AG04450 (cell line): ENCODE measurements around the gene EMP3. TPM values are rescaled to one million over a fixed set of nuclear protein-coding genes. Genes with fewer than 3 reads are reported as not detected.

Experiments used
- CTCF ChIA-PET: fragments of 300-600, 350-600 bp; formaldehyde crosslinking; extraction: SDS; loops from one replicate; lab custom pipeline; 2022; ENCODE audit warnings: antibody characterized with exemption, inconsistent platforms; lab: Charles Lee
- POLR2A ChIA-PET: fragments of 350-600 bp; formaldehyde crosslinking; extraction: SDS; loops from one replicate; lab custom pipeline; 2021; ENCODE audit warnings: antibody characterized with exemption, inconsistent platforms; lab: Yijun Ruan, JAX
- DNase-seq: peaks from one replicate; pipeline ENCODE4 v3.0.0-alpha.2; 2011; ENCODE audit warnings: low read depth, low spot score
- H3K27ac ChIP-seq: one replicate; pipeline ENCODE4 v1.5.1; 2012; ENCODE audit warnings: low read depth, low read length, control low read depth
- H3K27me3 ChIP-seq: one replicate; pipeline ENCODE4 v1.6.0; 2012; ENCODE audit warnings: low read length; ENCODE audit not compliant: control insufficient read depth, insufficient read depth
- H3K4me3 ChIP-seq: 2 replicates; pipeline ENCODE4 v1.5.1; 2011; ENCODE audit warnings: mild to moderate bottlenecking, low read depth, low read length, control low read depth
- H3K9me3 ChIP-seq: 2 replicates; pipeline ENCODE4 v1.5.1; 2012; ENCODE audit warnings: low read length; ENCODE audit not compliant: control insufficient read depth, insufficient read depth
- polyA plus RNA-seq: library from polyadenylated mRNA; depleted of rRNA; stranded (reverse); fragments of >200 nt; gene quantifications from 2 replicates; pipeline ENCODE4 v1.2.3, GENCODE V29; 2011
- TF ChIP-seq, protein P1 (sequence below): IDR thresholded peaks from 2 replicates; pipeline ENCODE4 v1.5.1; 2011; ENCODE audit warnings: low read depth, low read length, control low read depth, inconsistent platforms

The EMP3 gene
- polyA plus RNA-seq, 1 experiment: 227 TPM

DNA sequence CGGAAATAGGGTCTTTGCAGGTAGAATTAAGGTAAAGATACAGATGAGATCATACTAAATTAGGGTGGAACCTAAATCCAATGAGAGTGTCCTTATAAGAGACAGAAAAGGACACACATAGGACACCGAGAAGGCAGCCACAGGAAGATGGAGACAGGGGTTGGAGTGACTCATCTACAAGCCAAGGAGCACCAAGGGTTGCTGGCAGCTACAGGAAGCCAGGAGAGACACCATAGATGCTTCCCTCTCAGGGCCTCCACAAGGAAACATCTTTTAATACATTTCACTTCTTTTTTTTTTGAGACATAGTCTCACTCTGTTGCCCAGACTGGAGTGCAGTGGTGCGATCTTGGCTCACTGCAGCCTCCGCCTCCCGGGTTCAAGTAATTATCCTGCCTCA, 28.3 kb downstream of the EMP3 start:
- Histone ChIP-seq H3K27me3 (no peaks in the 10 kb centered on the region), H3K4me3 (no peak overlapping the region), H3K27ac (no peak overlapping the region), H3K9me3 (no peaks in the 10 kb centered on the region)
- POLR2A ChIA-PET: interaction anchor here (0.7 kb wide), 1 partner anchor 215 kb away, joined by 6 read pairs; no protein-coding TSS in a partner anchor
- DNase-seq: no peak
- CTCF ChIA-PET: interaction anchor here (2.3 to 3.2 kb wide), 2 partner anchors 20 to 37 kb away, joined by 5 to 11 read pairs; partner anchors contain the start of gene KDELR1
- TF ChIP-seq, protein P1, sequence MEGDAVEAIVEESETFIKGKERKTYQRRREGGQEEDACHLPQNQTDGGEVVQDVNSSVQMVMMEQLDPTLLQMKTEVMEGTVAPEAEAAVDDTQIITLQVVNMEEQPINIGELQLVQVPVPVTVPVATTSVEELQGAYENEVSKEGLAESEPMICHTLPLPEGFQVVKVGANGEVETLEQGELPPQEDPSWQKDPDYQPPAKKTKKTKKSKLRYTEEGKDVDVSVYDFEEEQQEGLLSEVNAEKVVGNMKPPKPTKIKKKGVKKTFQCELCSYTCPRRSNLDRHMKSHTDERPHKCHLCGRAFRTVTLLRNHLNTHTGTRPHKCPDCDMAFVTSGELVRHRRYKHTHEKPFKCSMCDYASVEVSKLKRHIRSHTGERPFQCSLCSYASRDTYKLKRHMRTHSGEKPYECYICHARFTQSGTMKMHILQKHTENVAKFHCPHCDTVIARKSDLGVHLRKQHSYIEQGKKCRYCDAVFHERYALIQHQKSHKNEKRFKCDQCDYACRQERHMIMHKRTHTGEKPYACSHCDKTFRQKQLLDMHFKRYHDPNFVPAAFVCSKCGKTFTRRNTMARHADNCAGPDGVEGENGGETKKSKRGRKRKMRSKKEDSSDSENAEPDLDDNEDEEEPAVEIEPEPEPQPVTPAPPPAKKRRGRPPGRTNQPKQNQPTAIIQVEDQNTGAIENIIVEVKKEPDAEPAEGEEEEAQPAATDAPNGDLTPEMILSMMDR: no peak

DNA sequence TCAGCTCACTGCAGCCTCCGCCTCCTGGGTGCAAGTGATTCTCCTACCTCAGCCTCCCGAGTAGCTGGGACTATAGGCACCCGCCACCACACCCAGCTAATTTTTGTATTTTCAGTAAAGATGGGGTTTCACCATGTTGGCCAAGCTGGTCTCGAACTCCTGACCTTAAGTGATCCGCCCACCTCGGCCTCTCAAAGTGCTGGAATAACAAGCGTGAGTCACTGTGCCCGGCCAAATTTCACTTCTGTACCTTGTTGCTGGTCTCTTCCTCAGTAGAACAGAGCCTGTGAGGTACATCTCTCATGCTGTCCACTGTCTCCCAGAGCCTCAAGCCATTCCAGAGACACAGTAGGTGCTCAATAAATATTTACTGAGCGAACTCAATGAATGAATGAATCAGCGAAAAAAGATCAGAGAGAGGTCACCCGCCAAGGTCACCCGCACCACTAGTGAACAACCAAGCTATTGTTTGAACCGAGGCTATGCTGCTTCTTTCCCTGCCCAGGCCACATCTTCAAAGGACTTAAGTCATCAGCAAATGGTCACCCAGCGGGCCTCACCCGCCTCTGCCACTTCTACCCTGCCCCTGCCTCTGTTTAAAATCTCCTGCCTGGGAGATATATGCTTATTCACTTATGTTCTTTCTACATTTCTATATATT, 29.1 kb downstream of the EMP3 start:
- H3K27ac ChIP-seq: no peak overlapping the region
- TF ChIP-seq, protein P1: no peak
- no peaks in the 10 kb centered on the region for H3K27me3 ChIP-seq
- DNase-seq: no peak
- no peak overlapping the region for H3K4me3 ChIP-seq
- CTCF ChIA-PET: interaction anchor here (0.6 to 3.2 kb wide), 3 partner anchors 21 to 151 kb away, joined by 5 to 11 read pairs (median 5); partner anchors contain the start of gene KDELR1
- POLR2A ChIA-PET: no interaction called here
- H3K9me3 ChIP-seq: no peaks in the 10 kb centered on the region

DNA sequence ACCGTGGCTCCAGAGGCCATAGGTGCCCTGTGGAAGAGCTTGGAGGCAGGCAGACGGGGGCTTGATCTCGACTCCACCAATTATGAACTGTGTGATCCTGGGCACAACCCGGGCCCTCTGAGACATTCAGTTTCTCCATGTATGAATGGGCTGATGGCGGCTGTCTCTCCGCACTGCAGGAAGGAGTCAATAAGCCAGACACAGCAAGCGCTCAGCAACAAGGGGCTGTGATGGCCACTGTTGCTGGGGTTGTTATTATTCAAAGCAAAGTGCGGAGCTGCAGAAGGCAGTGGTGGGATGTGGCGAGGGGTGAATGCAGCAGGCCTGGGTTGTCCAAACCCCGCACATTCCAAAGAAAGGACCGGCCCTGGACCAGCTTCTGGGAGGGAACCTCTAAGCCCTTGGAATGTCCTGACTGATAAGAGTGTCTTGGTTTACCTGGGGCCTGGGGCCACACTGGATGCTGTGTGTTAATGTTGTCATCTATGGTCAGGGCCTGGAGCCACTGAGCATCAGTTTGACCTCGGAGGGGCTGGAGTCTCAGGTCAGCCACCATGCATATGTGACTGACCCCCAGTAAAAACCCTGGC, 30.1 kb downstream of the EMP3 start:
- DNase-seq: no peak
- Histone ChIP-seq H3K27ac (no peak overlapping the region), H3K27me3 (no peaks in the 10 kb centered on the region), H3K9me3 (no peaks in the 10 kb centered on the region), H3K4me3 (no peak overlapping the region)
- TF ChIP-seq, protein P1: no peak
- CTCF ChIA-PET: interaction anchor here (0.7 to 3.2 kb wide), 2 partner anchors 23 to 36 kb away, joined by 4 to 11 read pairs; partner anchors contain the start of gene KDELR1
- POLR2A ChIA-PET: no interaction called here

DNA sequence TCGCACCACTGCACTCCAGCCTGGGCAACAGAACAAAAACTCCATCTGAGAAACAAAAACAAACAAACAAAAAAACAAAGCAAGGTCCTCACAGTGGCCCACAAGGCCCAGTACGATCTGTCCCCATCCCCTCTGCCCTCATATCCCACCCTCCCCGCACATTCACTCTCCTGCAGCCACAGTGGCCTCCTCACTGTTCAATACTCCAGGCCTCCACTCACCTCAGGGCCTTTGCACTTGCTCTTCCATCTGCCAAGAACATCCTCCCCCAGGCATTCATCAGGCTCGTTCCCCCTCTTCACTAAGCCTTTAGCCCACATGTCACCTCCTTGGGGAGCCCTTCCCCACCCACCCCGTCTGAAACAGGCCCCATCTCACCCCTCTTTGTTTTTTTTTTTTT, 33.8 kb downstream of the EMP3 start:
- Histone ChIP-seq H3K9me3 (no peaks in the 10 kb centered on the region), H3K27ac (no peak overlapping the region), H3K27me3 (no peaks in the 10 kb centered on the region), H3K4me3 (no peak overlapping the region)
- TF ChIP-seq, protein P1: no peak
- CTCF ChIA-PET: no interaction called here
- no peak for DNase-seq
- POLR2A ChIA-PET: no interaction called here

DNA sequence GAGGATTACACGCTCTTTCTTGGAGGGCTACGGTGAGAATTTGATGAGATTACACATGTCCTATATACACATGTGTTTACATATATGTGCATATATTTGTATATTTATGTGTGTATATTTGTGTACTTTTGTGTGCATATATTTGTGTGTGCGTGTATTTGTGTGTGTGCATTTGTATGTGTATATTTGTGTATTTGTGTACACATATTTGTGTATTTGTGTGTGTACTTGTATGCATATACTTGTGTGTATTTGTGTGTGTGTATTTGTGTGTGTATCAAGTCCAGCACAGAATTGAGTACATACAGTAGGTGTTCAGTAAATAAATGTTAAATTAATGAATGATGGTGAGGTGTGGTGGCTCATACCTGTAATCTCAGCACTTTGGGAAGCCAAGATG, 36.6 kb downstream of the EMP3 start:
- DNase-seq: no peak
- H3K9me3 ChIP-seq: no peaks in the 10 kb centered on the region
- H3K4me3 ChIP-seq: no peak overlapping the region
- no peaks in the 10 kb centered on the region for H3K27me3 ChIP-seq
- H3K27ac ChIP-seq: no peak overlapping the region
- TF ChIP-seq, protein P1: no peak
- CTCF ChIA-PET: interaction anchor here (2.9 kb wide), 1 partner anchor 30 kb away, joined by 22 read pairs; the partner anchor contains the start of gene KDELR1
- POLR2A ChIA-PET: no interaction called here
